Testis (tissue), 3 donors: ENCODE data around the gene CAMTA1. TPM values are rescaled to one million over a fixed set of nuclear protein-coding genes. Genes with fewer than 3 reads are reported as not detected.

Source experiments
- DNase-seq: peaks from one replicate; pipeline ENCODE4 v3.0.0-alpha.2; 2019
- H3K27ac ChIP-seq, 2 donors: fragments of 200-600 bp; sonication (generic); one replicate each; pipeline ENCODE4 v1.5.1; 2019
- H3K27me3 ChIP-seq: fragments of 200-600 bp; sonication (generic); one replicate; pipeline ENCODE4 v1.5.1; 2019
- H3K36me3 ChIP-seq: fragments of 200-600 bp; sonication (generic); one replicate; pipeline ENCODE4 v1.5.1; 2017; ENCODE audit warnings: low read depth; ENCODE audit errors: missing control alignments
- H3K4me1 ChIP-seq: fragments of 200-600 bp; sonication (generic); one replicate; pipeline ENCODE4 v1.5.1; 2019
- H3K4me3 ChIP-seq, 2 donors: fragments of 200-600 bp; sonication (generic); one replicate each; pipeline ENCODE4 v1.5.1; 2017 to 2019
- H3K9me3 ChIP-seq: fragments of 200-600 bp; sonication (generic); one replicate; pipeline ENCODE4 v1.5.1; 2017
- CTCF ChIP-seq, 3 experiments: fragments of 450-650 bp in 2 of 3; fragments of 200-600 bp in 1 of 3; sonication (generic) in 1 of 3; IDR thresholded peaks; one replicate each; pipeline ENCODE4 v1.5.1; 2016 to 2019; ENCODE audit warnings: antibody characterized with exemption in 3 of 3, mild to moderate bottlenecking in 2 of 3, moderate library complexity in 1 of 3
- POLR2A ChIP-seq: fragments of 450-650 bp; IDR thresholded peaks from one replicate; pipeline ENCODE4 v1.6.1; 2017; ENCODE audit warnings: antibody characterized with exemption, mild to moderate bottlenecking, moderate library complexity
- WGBS, 2 donors: methylation state at CpG; one replicate each; pipeline ENCODE4 v1.1.5; 2018; 5-methylcytosine and 5-hydroxymethylcytosine counted together
- intact Hi-C: fragments of 100-400 bp; cut with DNase I; formaldehyde crosslinking; loops from one replicate; pipeline ENCODE4 v1.15.1; 2023; ENCODE audit warnings: low total_unique reads
- polyA plus RNA-seq: library from polyadenylated mRNA; stranded (reverse); fragments of 350-450 nt; fragmentation: Illumina TruSeq; extraction: RNeasy Lipid Tissue Mini Kit (QIAGEN cat#74804); gene quantifications from one replicate; pipeline ENCODE4 v1.2.3, GENCODE V29; 2014; ENCODE audit warnings: low read depth, low replicate concordance; ENCODE audit not compliant: insufficient read depth
- total RNA-seq, 2 donors: library from RNA; depleted of rRNA; stranded (reverse); fragments of >200 nt; gene quantifications; one replicate each; pipeline ENCODE4 v1.2.3, GENCODE V29; 2016

The CAMTA1 gene
- total and polyA plus RNA-seq, 3 donors from 2014 or later = 116 to 158 (median 119) TPM

GRCh38 chr1:7528386-7529198 is 743.3 kb downstream of the CAMTA1 start:
- no peak overlapping the region for H3K27ac ChIP-seq
- no peaks in the 10 kb centered on the region for H3K9me3 ChIP-seq
- no peaks in the 10 kb centered on the region for H3K36me3 ChIP-seq
- DNase-seq = no peak
- H3K4me1 ChIP-seq = no peaks in the 10 kb centered on the region
- TF ChIP-seq CTCF (IDR thresholded peaks at IDR 0.05) (no peak), POLR2A (no peak)
- WGBS, 2 donors = 87% methylated on average over 6 of the region's 6 CpGs
- no peaks in the 10 kb centered on the region for H3K27me3 ChIP-seq
- no peak overlapping the region for H3K4me3 ChIP-seq
- intact Hi-C loops = no loop called here

- Histone ChIP-seq H3K4me3 (no peak overlapping the region), H3K4me1 (no peaks in the 10 kb centered on the region), H3K27me3 (no peaks in the 10 kb centered on the region), H3K27ac (no peak overlapping the region), H3K9me3 (no peaks in the 10 kb centered on the region), H3K36me3 (no peaks in the 10 kb centered on the region)
- TF ChIP-seq CTCF (IDR thresholded peaks at IDR 0.05) (no peak), POLR2A (no peak)
- intact Hi-C loops = no loop called here
- DNase-seq = no peak
- WGBS, 2 donors = 72 to 81% methylated on average over 7 of the region's 7 CpGs
Measured at GRCh38 chr1:7529917-7530316, 744.7 kb downstream of the CAMTA1 start.

- TF ChIP-seq CTCF (IDR thresholded peaks at IDR 0.05) = no peak
- no peak for TF ChIP-seq POLR2A
- Histone ChIP-seq H3K36me3 (no peaks in the 10 kb centered on the region), H3K27me3 (no peaks in the 10 kb centered on the region), H3K4me1 (no peaks in the 10 kb centered on the region), H3K9me3 (no peaks in the 10 kb centered on the region), H3K4me3 (no peak overlapping the region), H3K27ac (no peak overlapping the region)
- no peak for DNase-seq
- WGBS, 2 donors = 97 to 98% methylated on average over 18 of the region's 18 CpGs
- intact Hi-C loops = no loop called here
Measured at GRCh38 chr1:7531562-7532340, 746.5 kb downstream of the CAMTA1 start.

- intact Hi-C loops = no loop called here
- Histone ChIP-seq H3K27me3 (no peaks in the 10 kb centered on the region), H3K4me3 (no peak overlapping the region), H3K9me3 (no peaks in the 10 kb centered on the region), H3K4me1 (peaks cover 6% of the 10 kb centered on the region), H3K36me3 (no peaks in the 10 kb centered on the region), H3K27ac (no peak overlapping the region)
- 96 to 97% methylated on average over 8 to 10 of the region's 10 CpGs for WGBS, 2 donors
- no peak for DNase-seq
- no peak for TF ChIP-seq POLR2A
- no peak for TF ChIP-seq CTCF (IDR thresholded peaks at IDR 0.05)
Measured at GRCh38 chr1:7533006-7533405, 747.8 kb downstream of the CAMTA1 start.
